ENCODE results near the gene NR5A1.

The NR5A1 gene

GRCh38 chr9:124487260-124488182 lies 19.7 kb downstream of the NR5A1 start:
- TF ChIP-seq GATA3 (IDR thresholded peaks at IDR 0.05; ENCODE audit: low read depth, low read length) (no peak), GATA2 (IDR thresholded peaks at IDR 0.05; ENCODE audit: low read depth, low read length) (no peak)

- no peak for TF ChIP-seq GATA3 (IDR thresholded peaks at IDR 0.05; ENCODE audit: low read depth, low read length)
- no peak for TF ChIP-seq GATA2 (IDR thresholded peaks at IDR 0.05; ENCODE audit: low read depth, low read length)
These were observed 20.4 kb downstream of the NR5A1 start for GRCh38 chr9:124486778-124487259.

GRCh38 chr9:124485936-124486335 lies 21.3 kb downstream of the NR5A1 start:
- TF ChIP-seq GATA2 (IDR thresholded peaks at IDR 0.05; ENCODE audit: low read depth, low read length) (no peak), GATA3 (IDR thresholded peaks at IDR 0.05; ENCODE audit: low read depth, low read length) (no peak)

- TF ChIP-seq GATA2 (IDR thresholded peaks at IDR 0.05; ENCODE audit: low read depth, low read length) (no peak), GATA3 (IDR thresholded peaks at IDR 0.05; ENCODE audit: low read depth, low read length) (no peak)
These were observed 22.0 kb downstream of the NR5A1 start for GRCh38 chr9:124485201-124485600.

GRCh38 chr9:124483481-124483880 lies 23.7 kb downstream of the NR5A1 start:
- TF ChIP-seq GATA2 (IDR thresholded peaks at IDR 0.05; ENCODE audit: low read depth, low read length) (no peak), GATA3 (IDR thresholded peaks at IDR 0.05; ENCODE audit: low read depth, low read length) (no peak)

- TF ChIP-seq GATA3 (IDR thresholded peaks at IDR 0.05; ENCODE audit: low read depth, low read length), result no peak
- TF ChIP-seq GATA2 (IDR thresholded peaks at IDR 0.05; ENCODE audit: low read depth, low read length), result no peak
These were observed 24.7 kb downstream of the NR5A1 start for GRCh38 chr9:124482431-124483031.

- TF ChIP-seq GATA2 (IDR thresholded peaks at IDR 0.05; ENCODE audit: low read depth, low read length) (no peak), GATA3 (IDR thresholded peaks at IDR 0.05; ENCODE audit: low read depth, low read length) (no peak)
These were observed 26.1 kb downstream of the NR5A1 start for GRCh38 chr9:124481115-124481514.

- TF ChIP-seq GATA2 (IDR thresholded peaks at IDR 0.05; ENCODE audit: low read depth, low read length) (no peak), GATA3 (IDR thresholded peaks at IDR 0.05; ENCODE audit: low read depth, low read length) (no peak)
These were observed 26.6 kb downstream of the NR5A1 start for GRCh38 chr9:124480621-124480981.

- TF ChIP-seq GATA3 (IDR thresholded peaks at IDR 0.05; ENCODE audit: low read depth, low read length) (no peak), GATA2 (IDR thresholded peaks at IDR 0.05; ENCODE audit: low read depth, low read length) (no peak)
These were observed 27.1 kb downstream of the NR5A1 start for GRCh38 chr9:124479947-124480620.

- TF ChIP-seq GATA3 (IDR thresholded peaks at IDR 0.05; ENCODE audit: low read depth, low read length) (no peak), GATA2 (IDR thresholded peaks at IDR 0.05; ENCODE audit: low read depth, low read length) (no peak)
These were observed 27.8 kb downstream of the NR5A1 start for GRCh38 chr9:124479371-124479770.

- no peak for TF ChIP-seq GATA3 (IDR thresholded peaks at IDR 0.05; ENCODE audit: low read depth, low read length)
- TF ChIP-seq GATA2 (IDR thresholded peaks at IDR 0.05; ENCODE audit: low read depth, low read length), result peak; percentile 33; the same call in 1 of the 2 replicates
These were observed 28.8 kb downstream of the NR5A1 start for GRCh38 chr9:124478354-124478753.

- TF ChIP-seq GATA2 (IDR thresholded peaks at IDR 0.05; ENCODE audit: low read depth, low read length) (no peak), GATA3 (IDR thresholded peaks at IDR 0.05; ENCODE audit: low read depth, low read length) (no peak)
These were observed 29.4 kb downstream of the NR5A1 start for GRCh38 chr9:124477648-124478285.

GRCh38 chr9:124477211-124477647 lies 30.0 kb downstream of the NR5A1 start:
- no peak for TF ChIP-seq GATA3 (IDR thresholded peaks at IDR 0.05; ENCODE audit: low read depth, low read length)
- TF ChIP-seq GATA2 (IDR thresholded peaks at IDR 0.05; ENCODE audit: low read depth, low read length), result no peak

All from SH-SY5Y (cell line).